B cell (primary cell): ENCODE measurements around the gene MICAL3.

Source experiments
- CTCF ChIP-seq: fragments of 200-600 bp; IDR thresholded peaks from one replicate; pipeline ENCODE4 v1.8.0; 2022; ENCODE audit warnings: antibody characterized with exemption, mild to moderate bottlenecking
- EZH2 ChIP-seq: IDR thresholded peaks from 2 replicates; pipeline ENCODE4 v1.6.1; 2012; ENCODE audit warnings: borderline replicate concordance, low read depth, mild to moderate bottlenecking, moderate library complexity, low read length; ENCODE audit not compliant: insufficient read depth, poor library complexity, severe bottlenecking

- no peak for TF ChIP-seq CTCF
- no peak for TF ChIP-seq EZH2
These were observed 132.0 kb downstream of the MICAL3 start for GRCh38 chr22:17892376-17892775.
